ENCODE data around the gene SHQ1. TPM values are rescaled to one million over a fixed set of nuclear protein-coding genes. Genes with fewer than 3 reads are reported as not detected.

The SHQ1 gene
- total RNA-seq, 1 experiment from 2014 or later = 27.6 TPM

- DNase-seq (ENCODE audit: low read depth, low spot score) = no peak
- no peak for TF ChIP-seq ZBTB33 (IDR thresholded peaks at IDR 0.05; ENCODE audit: extremely low read depth, insufficient replicate concordance, low read length)
- no peak for TF ChIP-seq CTCF (IDR thresholded peaks at IDR 0.05 in 2 of 3, conservative IDR thresholded peaks at IDR 0.05 in 1 of 3; ENCODE audit: borderline replicate concordance in 1 of 3, insufficient read depth in 1 of 3, low read depth in 2 of 3, low read length in 2 of 3)
- TF ChIP-seq CBX3 (IDR thresholded peaks at IDR 0.05; ENCODE audit: low read depth) = no peak
- no peak for TF ChIP-seq MAX (IDR thresholded peaks at IDR 0.05)
- no peak for TF ChIP-seq FOSL1 (IDR thresholded peaks at IDR 0.05; ENCODE audit: low read depth)
- TF ChIP-seq SP1 (IDR thresholded peaks at IDR 0.05; ENCODE audit: low read depth) = no peak
- TF ChIP-seq POLR2AphosphoS5 (IDR thresholded peaks at IDR 0.05; ENCODE audit: low read depth, low read length) = no peak
- TF ChIP-seq POLR2A (IDR thresholded peaks at IDR 0.05; ENCODE audit: borderline replicate concordance, extremely low read depth, insufficient read depth, insufficient read length) = no peak
- no peak for TF ChIP-seq EZH2phosphoT487 (IDR thresholded peaks at IDR 0.05; ENCODE audit: borderline replicate concordance)
- no peak for TF ChIP-seq JUND (IDR thresholded peaks at IDR 0.05)
- no peak for TF ChIP-seq REST (IDR thresholded peaks at IDR 0.05; ENCODE audit: low read depth)
- TF ChIP-seq CEBPB (IDR thresholded peaks at IDR 0.05; ENCODE audit: low read depth) = no peak
- no peak for TF ChIP-seq ATF3 (IDR thresholded peaks at IDR 0.05)
- TF ChIP-seq SIN3A (IDR thresholded peaks at IDR 0.05; ENCODE audit: low read depth) = no peak
- no peak for TF ChIP-seq ZFX (IDR thresholded peaks at IDR 0.05)
- no peak for TF ChIP-seq EGR1 (IDR thresholded peaks at IDR 0.05; ENCODE audit: low read depth)
- peaks cover 0 to 4% of the 10 kb centered on the region in 2 experiments; a peak in 1 of 4 replicates for H3K36me3 ChIP-seq (ENCODE audit: control insufficient read depth in 1 of 2, insufficient read depth in 2 of 2, low read length in 2 of 2)
- peaks cover 2 to 11% of the 10 kb centered on the region in 2 experiments; a peak in 3 of 4 replicates for H3K4me1 ChIP-seq (ENCODE audit: control insufficient read depth in 1 of 2, insufficient read depth in 2 of 2, low read length in 2 of 2)
- H3K9ac ChIP-seq (ENCODE audit: low read length) = no peak overlapping the region
- H2AFZ ChIP-seq (ENCODE audit: low read depth, low read length, poor library complexity, severe bottlenecking) = no peak overlapping the region
- no TSS peak for BruUV-seq (replicated peaks)
- no peaks in the 10 kb centered on the region for H3K9me3 ChIP-seq (ENCODE audit: control insufficient read depth in 1 of 2, insufficient read depth in 1 of 2, low read depth in 1 of 2, low read length in 2 of 2)
- RAD21 ChIA-PET (ENCODE audit: low non-redundant PET in 1 of 2, low total read pairs in 2 of 2, uncharacterized antibody in 2 of 2, unreplicated experiment in 2 of 2) = no interaction called here
- no peaks in the 10 kb centered on the region for H3K27me3 ChIP-seq (ENCODE audit: insufficient read depth, low read length)
- H3K79me2 ChIP-seq (ENCODE audit: insufficient read depth, low read length) = peaks cover 23% of the 10 kb centered on the region; the same call in 1 of the 2 replicates
- H3K27ac ChIP-seq (ENCODE audit: low read depth, low read length) = no peak overlapping the region
- ATAC-seq = no peak
- H3K4me3 ChIP-seq (replicated peaks in 1 of 2; ENCODE audit: low read depth in 1 of 2, low read length in 2 of 2) = no peak overlapping the region
- no peaks in the 10 kb centered on the region for H3K9me2 ChIP-seq (ENCODE audit: insufficient read depth)
- intact Hi-C loops (cut with micrococcal nuclease) = loop anchor here (5.0 kb wide), 1 partner anchor 554 kb away; no protein-coding TSS in a partner anchor
- CTCF ChIA-PET = interaction anchor here (0.9 to 2.4 kb wide), 9 partner anchors 10 to 1110 kb away, joined by 3 to 20 read pairs (median 5); no protein-coding TSS in a partner anchor
- H3K4me2 ChIP-seq (ENCODE audit: low read length) = no peak overlapping the region
- H4K20me1 ChIP-seq (ENCODE audit: insufficient read depth) = peaks cover 8% of the 10 kb centered on the region; the same call in 1 of the 2 replicates
- POLR2A ChIA-PET = no interaction called here
Measured at GRCh38 chr3:72821161-72821781, 27.0 kb downstream of the SHQ1 start.

All from HCT116 (cell line).